M059J (cell line): ENCODE data around the gene NDUFA3. TPM values are rescaled to one million over a fixed set of nuclear protein-coding genes. Genes with fewer than 3 reads are reported as not detected.

Source experiments
- DNase-seq: peaks from one replicate; pipeline ENCODE4 v3.0.0-alpha.2; 2012; ENCODE audit warnings: low read depth
- total RNA-seq: library from RNA; depleted of rRNA; stranded (reverse); fragments of >200 nt; shearing (Covaris generic); gene quantifications from 2 replicates; pipeline ENCODE4 v1.2.3, GENCODE V29; 2014

NDUFA3 gene
- total RNA-seq, 1 experiment from 2014 or later, result 38.5 TPM

DNA sequence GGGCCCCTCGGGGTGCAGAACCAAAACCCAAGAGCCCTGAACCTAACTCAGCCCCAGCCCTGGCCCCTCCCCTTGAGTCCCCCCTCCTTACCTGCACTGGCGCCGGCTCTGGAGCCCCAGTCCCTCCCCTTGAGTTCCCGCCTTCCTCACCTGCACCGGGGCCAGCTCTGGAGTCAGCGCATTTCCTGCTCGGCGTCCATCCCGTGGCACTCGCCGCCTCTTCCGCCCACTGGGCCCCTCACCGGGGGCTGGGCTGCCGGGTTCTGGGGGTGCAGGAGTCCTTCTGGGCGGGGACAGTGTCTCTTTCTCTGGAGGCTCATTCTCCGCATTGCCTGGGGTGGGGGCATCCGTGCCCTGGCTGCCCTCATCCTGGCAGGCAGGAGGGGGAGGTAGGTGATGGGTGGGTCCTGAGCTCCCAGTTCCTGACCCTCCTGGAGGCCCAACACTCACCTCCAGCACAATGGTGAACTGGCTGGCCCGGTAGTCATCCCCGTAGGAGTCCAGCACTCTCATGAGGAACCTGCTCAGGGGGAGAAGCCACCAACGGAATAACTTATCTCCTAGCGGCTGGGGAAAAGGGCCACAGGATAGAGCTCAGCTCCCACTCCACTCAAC, 5.3 kb downstream of the NDUFA3 start:
- no peak for DNase-seq

- no peak for DNase-seq
Observed at GRCh38 chr19:54108496-54108895, 5.8 kb downstream of the NDUFA3 start.

DNA sequence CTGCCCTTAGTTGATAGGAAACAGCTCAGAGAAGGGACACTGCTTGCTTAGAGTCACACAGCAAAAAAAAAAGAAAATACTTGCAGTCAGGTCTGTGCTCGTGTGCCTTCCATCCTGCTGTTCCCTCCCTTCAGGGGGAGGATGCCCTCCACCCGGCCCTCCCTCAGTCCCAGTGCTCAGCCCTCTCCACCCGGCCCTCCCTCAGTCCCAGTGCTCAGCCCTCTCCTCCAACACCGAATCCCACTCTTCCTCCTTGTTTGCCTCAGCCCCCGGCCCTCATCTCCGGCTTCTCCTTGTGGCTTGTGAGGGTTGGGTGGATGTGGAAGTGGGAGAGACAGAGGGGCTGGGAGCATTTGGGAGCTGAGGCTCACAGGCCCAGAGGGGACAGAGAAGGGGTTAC, 7.0 kb downstream of the NDUFA3 start:
- DNase-seq, result no peak

- DNase-seq, result no peak
Observed at GRCh38 chr19:54114340-54115108, 11.9 kb downstream of the NDUFA3 start.

- DNase-seq, result peak; percentile 97
Observed at GRCh38 chr19:54115109-54116063, 12.7 kb downstream of the NDUFA3 start, which contains the start of the genes PRPF31 and TFPT. PRPF31 (plus strand) TSS chr19:54115754; CDS start chr19:54118279, 2,525 bp downstream. TFPT (minus strand) TSS chr19:54115657; CDS start chr19:54115269, 388 bp downstream.

- no peak for DNase-seq
Observed at GRCh38 chr19:54121259-54121658, 18.6 kb downstream of the NDUFA3 start.

DNA sequence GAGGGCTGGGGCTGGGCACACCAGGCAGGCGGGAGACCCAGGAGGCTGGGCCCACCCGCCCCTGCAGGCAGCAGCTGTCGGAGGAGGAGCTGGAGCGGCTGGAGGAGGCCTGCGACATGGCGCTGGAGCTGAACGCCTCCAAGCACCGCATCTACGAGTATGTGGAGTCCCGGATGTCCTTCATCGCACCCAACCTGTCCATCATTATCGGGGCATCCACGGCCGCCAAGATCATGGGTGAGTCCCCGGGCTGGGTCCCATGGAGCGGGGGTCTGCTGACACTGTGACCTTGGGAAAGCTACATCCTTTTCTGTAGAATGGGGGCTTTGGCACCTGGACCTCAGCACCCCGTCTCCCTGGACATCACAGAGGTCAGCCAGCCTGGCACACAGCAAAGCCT, 21.0 kb downstream of the NDUFA3 start:
- DNase-seq, result no peak

GRCh38 chr19:54124393-54124792, 21.7 kb downstream of the NDUFA3 start:
- no peak for DNase-seq

DNA sequence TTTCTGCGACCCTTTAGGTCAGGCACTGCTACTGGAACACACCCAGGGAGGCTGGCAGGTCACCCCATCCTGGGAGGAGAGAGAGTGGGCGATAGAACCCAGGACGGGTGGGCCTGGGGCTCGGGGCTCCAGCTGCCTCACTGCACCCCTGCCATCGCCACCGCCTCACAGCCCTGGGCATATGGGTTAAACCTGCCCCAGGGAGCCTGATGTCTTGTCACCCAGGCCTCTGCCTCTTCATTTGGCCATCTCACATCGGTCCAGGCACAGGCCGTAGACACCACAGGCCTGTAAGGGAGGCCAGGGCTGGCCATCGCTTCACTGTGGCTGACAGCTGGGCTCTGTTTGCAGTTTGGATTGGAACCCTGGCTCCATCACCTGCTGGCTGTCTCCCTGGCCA, 23.1 kb downstream of the NDUFA3 start:
- DNase-seq, result no peak

DNA sequence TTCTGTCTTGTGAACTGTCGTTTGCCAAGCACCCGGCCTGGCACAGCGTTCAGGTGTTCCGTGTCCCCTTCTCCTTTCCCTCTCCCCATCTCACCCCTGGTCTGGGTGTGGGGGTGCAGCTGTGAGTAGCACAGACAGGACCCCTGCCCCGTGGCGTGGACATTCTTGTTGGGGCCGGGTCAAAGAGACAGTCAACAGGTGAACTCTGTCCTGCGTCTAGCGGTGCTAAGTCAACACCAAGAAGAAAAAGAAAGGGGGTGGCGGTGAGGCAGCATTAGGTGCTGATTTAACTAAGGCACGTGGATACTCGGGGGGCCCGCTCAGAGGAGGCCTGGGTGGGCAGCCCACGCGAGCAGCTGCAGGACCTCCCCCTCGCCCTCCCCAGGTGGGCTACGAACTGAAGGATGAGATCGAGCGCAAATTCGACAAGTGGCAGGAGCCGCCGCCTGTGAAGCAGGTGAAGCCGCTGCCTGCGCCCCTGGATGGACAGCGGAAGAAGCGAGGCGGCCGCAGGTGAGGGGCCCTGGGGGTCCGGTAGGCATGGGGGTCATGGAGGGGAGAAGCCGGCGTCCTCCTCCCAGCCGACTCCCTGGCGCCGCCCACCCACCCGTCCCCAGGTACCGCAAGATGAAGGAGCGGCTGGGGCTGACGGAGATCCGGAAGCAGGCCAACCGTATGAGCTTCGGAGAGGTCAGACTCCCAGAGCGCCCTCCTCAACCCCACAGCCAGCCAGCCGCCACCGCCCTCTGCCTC, 25.2 kb downstream of the NDUFA3 start:
- DNase-seq, result no peak

DNA sequence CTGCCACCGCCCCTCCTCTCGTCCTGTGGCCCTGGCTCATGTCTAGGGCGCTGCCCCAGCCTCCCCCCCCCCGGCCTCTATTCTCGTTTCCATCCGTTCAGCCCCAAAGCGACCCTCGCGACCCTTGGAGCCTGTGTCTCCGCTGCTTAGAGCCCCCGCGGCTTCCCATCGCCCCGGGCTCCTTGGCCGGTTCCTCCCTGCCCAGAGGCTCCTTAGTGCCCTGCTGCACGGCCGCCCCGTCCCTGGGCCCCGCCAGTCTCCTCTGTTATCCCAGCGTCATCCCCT, 25.7 kb downstream of the NDUFA3 start:
- no peak for DNase-seq

DNA sequence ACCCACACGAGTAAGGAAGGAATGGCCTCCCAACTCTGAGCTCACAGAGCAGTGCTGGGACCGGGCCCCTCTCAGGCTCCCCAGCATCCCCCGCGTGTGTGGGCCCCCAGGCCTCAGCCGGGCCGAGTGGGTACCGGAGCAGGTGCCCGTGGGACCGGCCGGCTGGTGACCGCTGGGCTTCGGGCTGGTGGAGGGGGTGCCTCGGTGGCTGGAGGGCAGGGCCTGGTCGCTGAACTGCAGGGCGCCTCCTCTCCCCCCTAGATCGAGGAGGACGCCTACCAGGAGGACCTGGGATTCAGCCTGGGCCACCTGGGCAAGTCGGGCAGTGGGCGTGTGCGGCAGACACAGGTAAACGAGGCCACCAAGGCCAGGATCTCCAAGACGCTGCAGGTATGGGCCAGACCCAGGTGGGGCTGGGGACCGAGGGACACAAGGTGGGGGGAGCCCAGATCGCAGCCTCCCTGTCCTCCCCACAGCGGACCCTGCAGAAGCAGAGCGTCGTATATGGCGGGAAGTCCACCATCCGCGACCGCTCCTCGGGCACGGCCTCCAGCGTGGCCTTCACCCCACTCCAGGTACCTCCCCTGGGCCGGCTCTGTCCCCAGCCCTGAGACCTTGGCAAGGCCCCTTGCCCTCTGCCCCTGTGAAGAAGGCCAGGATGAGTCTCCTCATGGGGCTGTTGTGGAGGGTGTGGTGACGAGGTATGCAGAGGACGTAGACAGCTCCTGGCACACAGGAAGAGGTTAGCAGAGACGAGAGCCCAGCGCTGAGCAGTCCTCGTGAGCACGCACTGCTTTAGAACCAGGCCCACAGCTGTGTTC, 26.4 kb downstream of the NDUFA3 start:
- no peak for DNase-seq

- DNase-seq, result no peak
Observed at GRCh38 chr19:54129617-54129996, 27.0 kb downstream of the NDUFA3 start.

DNA sequence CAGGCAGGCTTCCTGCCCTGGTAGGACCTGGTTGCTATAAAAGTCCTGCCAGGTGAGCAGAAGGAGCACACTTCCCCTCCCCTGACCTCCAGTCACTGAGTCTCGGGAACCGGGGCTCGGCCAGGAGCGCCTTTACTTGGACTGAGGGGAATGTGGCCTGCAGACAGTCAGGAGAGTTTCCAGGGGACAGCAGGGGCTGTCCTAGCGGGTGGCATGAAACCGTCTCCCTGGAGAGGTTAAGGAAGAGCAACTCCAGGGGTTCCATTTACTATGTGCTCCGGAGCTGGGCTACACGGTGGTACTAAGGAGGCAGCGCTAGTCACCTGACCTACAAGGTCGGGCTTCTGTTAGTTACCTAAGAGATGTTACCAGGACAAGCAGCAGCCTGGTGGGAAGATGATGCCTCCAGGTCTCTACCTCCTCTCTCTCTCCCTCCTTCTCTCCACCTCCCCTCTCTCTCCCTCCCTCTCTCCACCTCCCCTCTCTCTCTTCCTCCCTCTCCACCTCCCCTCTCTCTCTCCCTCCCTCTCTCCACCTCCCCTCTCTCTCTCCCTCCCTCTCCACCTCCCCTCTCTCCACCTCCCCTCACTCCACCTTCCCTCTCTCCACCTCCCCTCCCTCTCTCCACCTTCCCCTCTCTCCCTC, 30.8 kb downstream of the NDUFA3 start:
- peak; percentile 31 for DNase-seq

GRCh38 chr19:54133957-54134590, 31.4 kb downstream of the NDUFA3 start:
- DNase-seq, result no peak

GRCh38 chr19:54136086-54136863, 33.6 kb downstream of the NDUFA3 start:
- no peak for DNase-seq

- DNase-seq, result peak; percentile 100
Observed at GRCh38 chr19:54136864-54137698, 34.4 kb downstream of the NDUFA3 start.
